GM12878 (cell line): ENCODE data around the gene DCX. TPM values are rescaled to one million over a fixed set of nuclear protein-coding genes. Genes with fewer than 3 reads are reported as not detected.
"Not testable (repeated sequence)": the region's sequence is repeated elsewhere in the genome, so short reads cannot be mapped to it uniquely, and the experiment has no call there.

Experiments used
- ATAC-seq: fragments of 200-7000 bp; cut with Tn5 transposase; 3 replicates; pipeline ENCODE4 v1.9.1; 2020; ENCODE audit warnings: mild to moderate bottlenecking, moderate library complexity
- BruUV-seq: library from RNA; stranded (reverse); fragments of 400-500 nt; replicated peaks from 2 replicates; lab custom pipeline; 2021; lab: Mats Ljungman, UMichigan
- CTCF ChIA-PET: fragments of 300-600 bp; sonication (Branson Sonifier 250); formaldehyde crosslinking; extraction: SDS; loops from one replicate; lab custom pipeline; 2021; ENCODE audit warnings: inconsistent platforms; lab: Yijun Ruan, JAX
- POLR2A ChIA-PET: fragments of 350-600 bp; formaldehyde crosslinking; extraction: SDS; loops from one replicate; lab custom pipeline; 2021; ENCODE audit warnings: inconsistent platforms; lab: Charles Lee
- RAD21 ChIA-PET: fragments of 300-600 bp; sonication (Branson Sonifier 250); formaldehyde crosslinking; loops from one replicate; lab custom pipeline; 2023; ENCODE audit warnings: antibody characterized with exemption; ENCODE audit not compliant: unreplicated experiment; lab: Charles Lee
- SMC1A ChIA-PET: fragments of 300-600 bp; sonication (Branson Sonifier 250); formaldehyde crosslinking; loops from one replicate; lab custom pipeline; 2023; ENCODE audit not compliant: unreplicated experiment, uncharacterized antibody; lab: Charles Lee
- DNase-seq: peaks from one replicate; pipeline ENCODE4 v3.0.0-alpha.2; 2011; ENCODE audit warnings: low read depth, low spot score
- FAIRE-seq: peaks from 3 replicates; lab custom pipeline; 2011; peaks lifted over from hg19 to GRCh38; lab: Jason Lieb, UNC
- H2AFZ ChIP-seq: 2 replicates; pipeline ENCODE4 v1.6.0; 2011; ENCODE audit warnings: low read depth, low read length, control low read depth; ENCODE audit not compliant: control insufficient read depth
- H3K27ac ChIP-seq: 2 replicates; pipeline ENCODE4 v1.5.1; 2011; ENCODE audit warnings: control low read depth; ENCODE audit not compliant: control insufficient read depth, insufficient read depth
- H3K27me3 ChIP-seq, 2 experiments: replicated peaks in 1 of 2; 2 replicates each; pipeline versions ENCODE4 v1.6.0 to v1.6.1; 2011; ENCODE audit warnings: low read length in 1 of 2; ENCODE audit not compliant: control insufficient read depth in 2 of 2, insufficient read depth in 2 of 2
- H3K36me3 ChIP-seq, 2 experiments: 2 replicates each; pipeline ENCODE4 v1.5.1; 2011; ENCODE audit warnings: low read length in 1 of 2; ENCODE audit not compliant: control insufficient read depth in 2 of 2, insufficient read depth in 2 of 2
- H3K4me1 ChIP-seq: 2 replicates; pipeline ENCODE4 v1.6.1; 2011; ENCODE audit warnings: mild to moderate bottlenecking, low read length, moderate library complexity, mixed read lengths; ENCODE audit not compliant: control insufficient read depth, insufficient read depth
- H3K4me2 ChIP-seq: 2 replicates; pipeline ENCODE4 v1.6.0; 2011; ENCODE audit warnings: control low read depth; ENCODE audit not compliant: control insufficient read depth, insufficient read depth
- H3K4me3 ChIP-seq: fragments of 200-600 bp; sonication (generic); 2 replicates; pipeline ENCODE4 v1.5.1; 2016
- H3K79me2 ChIP-seq: 2 replicates; pipeline ENCODE4 v1.6.0; 2011; ENCODE audit warnings: low read length; ENCODE audit not compliant: control insufficient read depth, insufficient read depth
- H3K9ac ChIP-seq: 2 replicates; pipeline ENCODE4 v1.8.0; 2011; ENCODE audit warnings: low read length, control low read depth, mixed read lengths; ENCODE audit not compliant: control insufficient read depth, insufficient read depth
- H3K9me3 ChIP-seq: replicated peaks from 3 replicates; pipeline ENCODE4 v1.5.1; 2011; ENCODE audit warnings: mild to moderate bottlenecking, low read length; ENCODE audit not compliant: control insufficient read depth, insufficient read depth
- H4K20me1 ChIP-seq: 2 replicates; pipeline ENCODE4 v1.6.0; 2011; ENCODE audit not compliant: control insufficient read depth, insufficient read depth
- ESRRA ChIP-seq: IDR thresholded peaks from 2 replicates; pipeline ENCODE4 v1.6.1; 2012; ENCODE audit warnings: mild to moderate bottlenecking, low read length, improper control_type of control experiment
- EZH2 ChIP-seq: IDR thresholded peaks from 2 replicates; pipeline ENCODE4 v1.6.1; 2012; ENCODE audit warnings: low read depth, mild to moderate bottlenecking, control low read depth, inconsistent platforms, low read length, borderline replicate concordance; ENCODE audit not compliant: control insufficient read depth
- YY1 ChIP-seq: IDR thresholded peaks from 2 replicates; pipeline ENCODE4 v1.6.1; 2011; ENCODE audit warnings: low read depth, mild to moderate bottlenecking, low read length
- ZZZ3 ChIP-seq: IDR thresholded peaks from 2 replicates; pipeline ENCODE4 v1.6.1; 2011; ENCODE audit warnings: low read depth; ENCODE audit not compliant: control insufficient read depth, insufficient read length
- in situ Hi-C: fragments of 300-500 bp; cut with MboI; formaldehyde crosslinking; loops from 9 replicates; pipeline ENCODE4 v1.14.3; 2018; ENCODE audit warnings: mixed read lengths
- intact Hi-C: fragments of 100-400 bp; cut with micrococcal nuclease; formaldehyde crosslinking; loops from one replicate; pipeline ENCODE4 v1.14.2; 2022; ENCODE audit not compliant: unreplicated experiment
- polyA plus RNA-seq, 11 experiments: library from polyadenylated mRNA; depleted of rRNA in 4 of 11; unstranded in 6 of 11; stranded (reverse) in 5 of 11; fragments of >200 nt; fragmentation: Nextera tagmentation in 4 of 11; fragmentation: Illumina TruSeq in 1 of 11; extraction: Ambion mirVana in 4 of 11; extraction: Trizol in 1 of 11; gene quantifications; 1 replicate in 1 of 11; 2 replicates in 10 of 11; pipeline versions ENCODE4 v1.2.1 to v1.2.3, GENCODE V29; 2011 to 2016; ENCODE audit warnings: inconsistent platforms in 2 of 11, missing spikeins in 2 of 11, low read depth in 1 of 11
- total RNA-seq, 4 experiments: library from RNA; depleted of rRNA in 3 of 4; stranded (reverse); fragments of >200 nt in 3 of 4; fragmentation: Illumina TruSeq in 1 of 4; extraction: Trizol in 1 of 4; gene quantifications; 2 replicates each; pipeline versions ENCODE4 v1.2.1 to v1.2.3, GENCODE V29; 2013 to 2021
- TF ChIP-seq, protein P1 (sequence below): IDR thresholded peaks from 2 replicates; pipeline ENCODE4 v1.6.1; 2011; ENCODE audit warnings: borderline replicate concordance, low read depth, mild to moderate bottlenecking, moderate library complexity, mixed read lengths, low read length; ENCODE audit not compliant: insufficient read depth; ENCODE audit errors: extremely low read length
- TF ChIP-seq, protein P2 (sequence below): fragments of 450-650 bp; IDR thresholded peaks from 2 replicates; pipeline ENCODE4 v1.6.1; 2016; ENCODE audit warnings: mild to moderate bottlenecking
- TF ChIP-seq, protein P3 (sequence below): IDR thresholded peaks from 2 replicates; pipeline ENCODE4 v1.6.1; 2012; ENCODE audit warnings: improper control_type of control experiment, low read depth, low read length; ENCODE audit not compliant: insufficient replicate concordance

Gene DCX
- total and polyA plus RNA-seq, 10 of the 15 experiments (the other 5 are each of a cell fraction or from before 2014, with no cell fraction given): under 0.01 TPM; not detected in 9

DNA sequence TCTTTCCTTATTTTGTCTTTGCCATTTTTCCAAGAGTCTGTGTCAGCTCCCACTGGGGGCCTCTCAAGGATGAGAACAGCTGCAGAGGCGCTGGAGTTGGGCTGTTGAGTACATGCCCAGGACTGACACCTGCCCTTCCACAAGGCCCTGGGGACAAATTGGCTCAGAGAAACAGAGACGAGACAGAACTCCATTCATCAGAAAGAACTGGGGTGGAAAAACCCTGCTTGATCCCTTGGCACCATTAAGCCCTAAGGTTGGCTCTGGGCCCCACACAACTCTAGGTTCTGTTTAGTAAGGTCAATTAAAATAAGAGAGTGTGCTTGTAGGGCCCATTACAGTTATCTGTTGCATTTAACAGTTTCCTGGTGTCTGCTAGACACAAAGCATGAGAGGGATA, 63.6 kb downstream of the DCX start (continued):
- TF ChIP-seq EZH2: no peak
- TF ChIP-seq, protein P1, sequence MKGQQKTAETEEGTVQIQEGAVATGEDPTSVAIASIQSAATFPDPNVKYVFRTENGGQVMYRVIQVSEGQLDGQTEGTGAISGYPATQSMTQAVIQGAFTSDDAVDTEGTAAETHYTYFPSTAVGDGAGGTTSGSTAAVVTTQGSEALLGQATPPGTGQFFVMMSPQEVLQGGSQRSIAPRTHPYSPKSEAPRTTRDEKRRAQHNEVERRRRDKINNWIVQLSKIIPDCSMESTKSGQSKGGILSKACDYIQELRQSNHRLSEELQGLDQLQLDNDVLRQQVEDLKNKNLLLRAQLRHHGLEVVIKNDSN: no peak
- TF ChIP-seq, protein P2, sequence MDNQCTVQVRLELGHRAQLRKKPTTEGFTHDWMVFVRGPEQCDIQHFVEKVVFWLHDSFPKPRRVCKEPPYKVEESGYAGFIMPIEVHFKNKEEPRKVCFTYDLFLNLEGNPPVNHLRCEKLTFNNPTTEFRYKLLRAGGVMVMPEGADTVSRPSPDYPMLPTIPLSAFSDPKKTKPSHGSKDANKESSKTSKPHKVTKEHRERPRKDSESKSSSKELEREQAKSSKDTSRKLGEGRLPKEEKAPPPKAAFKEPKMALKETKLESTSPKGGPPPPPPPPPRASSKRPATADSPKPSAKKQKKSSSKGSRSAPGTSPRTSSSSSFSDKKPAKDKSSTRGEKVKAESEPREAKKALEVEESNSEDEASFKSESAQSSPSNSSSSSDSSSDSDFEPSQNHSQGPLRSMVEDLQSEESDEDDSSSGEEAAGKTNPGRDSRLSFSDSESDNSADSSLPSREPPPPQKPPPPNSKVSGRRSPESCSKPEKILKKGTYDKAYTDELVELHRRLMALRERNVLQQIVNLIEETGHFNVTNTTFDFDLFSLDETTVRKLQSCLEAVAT: no peak
- TF ChIP-seq ZZZ3: no peak
- TF ChIP-seq, protein P3, sequence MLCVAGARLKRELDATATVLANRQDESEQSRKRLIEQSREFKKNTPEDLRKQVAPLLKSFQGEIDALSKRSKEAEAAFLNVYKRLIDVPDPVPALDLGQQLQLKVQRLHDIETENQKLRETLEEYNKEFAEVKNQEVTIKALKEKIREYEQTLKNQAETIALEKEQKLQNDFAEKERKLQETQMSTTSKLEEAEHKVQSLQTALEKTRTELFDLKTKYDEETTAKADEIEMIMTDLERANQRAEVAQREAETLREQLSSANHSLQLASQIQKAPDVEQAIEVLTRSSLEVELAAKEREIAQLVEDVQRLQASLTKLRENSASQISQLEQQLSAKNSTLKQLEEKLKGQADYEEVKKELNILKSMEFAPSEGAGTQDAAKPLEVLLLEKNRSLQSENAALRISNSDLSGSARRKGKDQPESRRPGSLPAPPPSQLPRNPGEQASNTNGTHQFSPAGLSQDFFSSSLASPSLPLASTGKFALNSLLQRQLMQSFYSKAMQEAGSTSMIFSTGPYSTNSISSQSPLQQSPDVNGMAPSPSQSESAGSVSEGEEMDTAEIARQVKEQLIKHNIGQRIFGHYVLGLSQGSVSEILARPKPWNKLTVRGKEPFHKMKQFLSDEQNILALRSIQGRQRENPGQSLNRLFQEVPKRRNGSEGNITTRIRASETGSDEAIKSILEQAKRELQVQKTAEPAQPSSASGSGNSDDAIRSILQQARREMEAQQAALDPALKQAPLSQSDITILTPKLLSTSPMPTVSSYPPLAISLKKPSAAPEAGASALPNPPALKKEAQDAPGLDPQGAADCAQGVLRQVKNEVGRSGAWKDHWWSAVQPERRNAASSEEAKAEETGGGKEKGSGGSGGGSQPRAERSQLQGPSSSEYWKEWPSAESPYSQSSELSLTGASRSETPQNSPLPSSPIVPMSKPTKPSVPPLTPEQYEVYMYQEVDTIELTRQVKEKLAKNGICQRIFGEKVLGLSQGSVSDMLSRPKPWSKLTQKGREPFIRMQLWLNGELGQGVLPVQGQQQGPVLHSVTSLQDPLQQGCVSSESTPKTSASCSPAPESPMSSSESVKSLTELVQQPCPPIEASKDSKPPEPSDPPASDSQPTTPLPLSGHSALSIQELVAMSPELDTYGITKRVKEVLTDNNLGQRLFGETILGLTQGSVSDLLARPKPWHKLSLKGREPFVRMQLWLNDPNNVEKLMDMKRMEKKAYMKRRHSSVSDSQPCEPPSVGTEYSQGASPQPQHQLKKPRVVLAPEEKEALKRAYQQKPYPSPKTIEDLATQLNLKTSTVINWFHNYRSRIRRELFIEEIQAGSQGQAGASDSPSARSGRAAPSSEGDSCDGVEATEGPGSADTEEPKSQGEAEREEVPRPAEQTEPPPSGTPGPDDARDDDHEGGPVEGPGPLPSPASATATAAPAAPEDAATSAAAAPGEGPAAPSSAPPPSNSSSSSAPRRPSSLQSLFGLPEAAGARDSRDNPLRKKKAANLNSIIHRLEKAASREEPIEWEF: no peak
- TF ChIP-seq YY1: no peak
- no peak for TF ChIP-seq ESRRA

DNA sequence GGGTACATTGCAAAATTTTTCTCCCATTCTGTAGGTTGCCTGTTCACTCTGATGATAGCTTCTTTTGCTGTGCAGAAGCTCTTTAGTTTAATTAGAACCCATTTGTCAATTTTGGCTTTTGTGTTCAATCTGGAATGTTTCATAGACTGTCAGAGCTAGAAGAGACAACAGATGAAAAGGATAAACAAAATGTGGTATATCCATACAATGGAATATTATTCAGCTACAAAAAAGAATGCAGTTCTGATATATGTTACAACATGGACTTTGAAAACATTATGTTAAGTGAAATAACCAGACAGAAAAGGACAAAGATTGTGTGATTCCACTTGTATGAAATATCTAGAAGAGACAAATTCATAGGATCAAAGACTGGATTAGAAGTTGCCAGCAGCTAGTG, 65.8 kb downstream of the DCX start:
- H3K4me2 ChIP-seq, in situ Hi-C loops, CTCF ChIA-PET, BruUV-seq, H3K9me3 ChIP-seq, H2AFZ ChIP-seq, H3K36me3 ChIP-seq, H3K27ac ChIP-seq, H3K79me2 ChIP-seq, H3K9ac ChIP-seq, ATAC-seq, intact Hi-C loops, POLR2A ChIA-PET, H3K4me3 ChIP-seq, SMC1A ChIA-PET, H3K4me1 ChIP-seq, H4K20me1 ChIP-seq, H3K27me3 ChIP-seq, FAIRE-seq, DNase-seq, RAD21 ChIA-PET: not testable (repeated sequence)
